Liver (tissue), 3 donors: ENCODE measurements around the gene ADAM8.

Experiments used
- ATF3 ChIP-seq: IDR thresholded peaks from 2 replicates; pipeline ENCODE4 v1.6.1; 2016; ENCODE audit warnings: antibody characterized with exemption
- GABPA ChIP-seq, 2 donors: IDR thresholded peaks in 1 of 2; conservative IDR thresholded peaks in 1 of 2; 2 replicates each; pipeline ENCODE4 v1.6.1; 2016; ENCODE audit warnings: antibody characterized with exemption in 2 of 2, mild to moderate bottlenecking in 1 of 2, moderate library complexity in 1 of 2
- JUND ChIP-seq, 2 donors: IDR thresholded peaks; 2 replicates each; pipeline ENCODE4 v1.6.1; 2016; ENCODE audit warnings: antibody characterized with exemption in 2 of 2
- NR2F2 ChIP-seq: IDR thresholded peaks from 2 replicates; pipeline ENCODE4 v1.6.1; 2016; ENCODE audit warnings: antibody characterized with exemption
- RAD21 ChIP-seq, 2 donors: IDR thresholded peaks; 2 replicates each; pipeline ENCODE4 v1.6.1; 2016; ENCODE audit warnings: antibody characterized with exemption in 2 of 2, mild to moderate bottlenecking in 2 of 2
- RXRA ChIP-seq, 2 donors: IDR thresholded peaks; 2 replicates each; pipeline ENCODE4 v1.6.1; 2017 to 2018; ENCODE audit warnings: antibody characterized with exemption in 2 of 2, mild to moderate bottlenecking in 1 of 2
- SP1 ChIP-seq: IDR thresholded peaks from 2 replicates; pipeline ENCODE4 v1.6.1; 2018; ENCODE audit warnings: antibody characterized with exemption, mild to moderate bottlenecking
- TAF1 ChIP-seq: conservative IDR thresholded peaks from 2 replicates; pipeline ENCODE4 v1.6.1; 2016; ENCODE audit warnings: antibody characterized with exemption, mild to moderate bottlenecking
- YY1 ChIP-seq: IDR thresholded peaks from 2 replicates; pipeline ENCODE4 v1.6.1; 2016; ENCODE audit warnings: antibody characterized with exemption, mild to moderate bottlenecking
- TF ChIP-seq, protein P1 (sequence below): IDR thresholded peaks from 2 replicates; pipeline ENCODE4 v1.6.1; 2016; ENCODE audit warnings: antibody characterized with exemption
- TF ChIP-seq, protein P2 (sequence below): fragments of 150-350 bp; IDR thresholded peaks from 2 replicates; pipeline ENCODE4 v1.5.1; 2017; ENCODE audit warnings: improper control_type of control experiment, low read depth, low read length; ENCODE audit not compliant: missing input control
- TF ChIP-seq, protein P3 (sequence below): IDR thresholded peaks from 2 replicates; pipeline ENCODE4 v1.6.1; 2016; ENCODE audit warnings: antibody characterized with exemption, mild to moderate bottlenecking
- donor health status: healthy.
- donor health status: healthy.

DNA sequence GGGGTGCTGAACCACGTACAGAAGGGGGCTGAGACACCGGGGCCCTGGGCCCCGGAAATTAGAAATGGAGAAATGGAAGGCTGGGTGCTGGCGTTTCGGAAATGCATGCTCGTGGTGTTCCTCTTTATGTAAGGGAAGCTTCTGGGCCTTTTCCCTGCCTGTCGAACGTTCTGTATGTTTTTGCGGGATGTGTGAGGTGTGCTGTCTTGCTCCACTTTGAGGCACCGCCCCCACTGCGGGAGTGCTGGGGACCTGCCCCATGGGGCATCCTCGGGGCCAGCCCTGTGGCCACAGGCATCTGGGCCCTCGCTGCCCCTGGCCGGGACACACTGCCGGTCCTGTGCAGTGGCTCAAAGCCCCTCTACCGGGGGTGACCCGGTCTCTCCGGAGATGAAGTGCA is 40.7 kb downstream of the ADAM8 start:
- TF ChIP-seq, protein P1, sequence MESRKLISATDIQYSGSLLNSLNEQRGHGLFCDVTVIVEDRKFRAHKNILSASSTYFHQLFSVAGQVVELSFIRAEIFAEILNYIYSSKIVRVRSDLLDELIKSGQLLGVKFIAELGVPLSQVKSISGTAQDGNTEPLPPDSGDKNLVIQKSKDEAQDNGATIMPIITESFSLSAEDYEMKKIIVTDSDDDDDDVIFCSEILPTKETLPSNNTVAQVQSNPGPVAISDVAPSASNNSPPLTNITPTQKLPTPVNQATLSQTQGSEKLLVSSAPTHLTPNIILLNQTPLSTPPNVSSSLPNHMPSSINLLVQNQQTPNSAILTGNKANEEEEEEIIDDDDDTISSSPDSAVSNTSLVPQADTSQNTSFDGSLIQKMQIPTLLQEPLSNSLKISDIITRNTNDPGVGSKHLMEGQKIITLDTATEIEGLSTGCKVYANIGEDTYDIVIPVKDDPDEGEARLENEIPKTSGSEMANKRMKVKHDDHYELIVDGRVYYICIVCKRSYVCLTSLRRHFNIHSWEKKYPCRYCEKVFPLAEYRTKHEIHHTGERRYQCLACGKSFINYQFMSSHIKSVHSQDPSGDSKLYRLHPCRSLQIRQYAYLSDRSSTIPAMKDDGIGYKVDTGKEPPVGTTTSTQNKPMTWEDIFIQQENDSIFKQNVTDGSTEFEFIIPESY = no peak
- TF ChIP-seq GABPA (IDR thresholded peaks at IDR 0.05 in 1 of 2, conservative IDR thresholded peaks at IDR 0.05 in 1 of 2) = no peak
- no peak for TF ChIP-seq NR2F2
- TF ChIP-seq, protein P2, sequence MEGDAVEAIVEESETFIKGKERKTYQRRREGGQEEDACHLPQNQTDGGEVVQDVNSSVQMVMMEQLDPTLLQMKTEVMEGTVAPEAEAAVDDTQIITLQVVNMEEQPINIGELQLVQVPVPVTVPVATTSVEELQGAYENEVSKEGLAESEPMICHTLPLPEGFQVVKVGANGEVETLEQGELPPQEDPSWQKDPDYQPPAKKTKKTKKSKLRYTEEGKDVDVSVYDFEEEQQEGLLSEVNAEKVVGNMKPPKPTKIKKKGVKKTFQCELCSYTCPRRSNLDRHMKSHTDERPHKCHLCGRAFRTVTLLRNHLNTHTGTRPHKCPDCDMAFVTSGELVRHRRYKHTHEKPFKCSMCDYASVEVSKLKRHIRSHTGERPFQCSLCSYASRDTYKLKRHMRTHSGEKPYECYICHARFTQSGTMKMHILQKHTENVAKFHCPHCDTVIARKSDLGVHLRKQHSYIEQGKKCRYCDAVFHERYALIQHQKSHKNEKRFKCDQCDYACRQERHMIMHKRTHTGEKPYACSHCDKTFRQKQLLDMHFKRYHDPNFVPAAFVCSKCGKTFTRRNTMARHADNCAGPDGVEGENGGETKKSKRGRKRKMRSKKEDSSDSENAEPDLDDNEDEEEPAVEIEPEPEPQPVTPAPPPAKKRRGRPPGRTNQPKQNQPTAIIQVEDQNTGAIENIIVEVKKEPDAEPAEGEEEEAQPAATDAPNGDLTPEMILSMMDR = no peak
- TF ChIP-seq JUND (IDR thresholded peaks at IDR 0.05) = no peak
- no peak for TF ChIP-seq RXRA (IDR thresholded peaks at IDR 0.05)
- TF ChIP-seq SP1 = no peak
- TF ChIP-seq RAD21 (IDR thresholded peaks at IDR 0.05) = no peak
- no peak for TF ChIP-seq TAF1
- TF ChIP-seq, protein P3, sequence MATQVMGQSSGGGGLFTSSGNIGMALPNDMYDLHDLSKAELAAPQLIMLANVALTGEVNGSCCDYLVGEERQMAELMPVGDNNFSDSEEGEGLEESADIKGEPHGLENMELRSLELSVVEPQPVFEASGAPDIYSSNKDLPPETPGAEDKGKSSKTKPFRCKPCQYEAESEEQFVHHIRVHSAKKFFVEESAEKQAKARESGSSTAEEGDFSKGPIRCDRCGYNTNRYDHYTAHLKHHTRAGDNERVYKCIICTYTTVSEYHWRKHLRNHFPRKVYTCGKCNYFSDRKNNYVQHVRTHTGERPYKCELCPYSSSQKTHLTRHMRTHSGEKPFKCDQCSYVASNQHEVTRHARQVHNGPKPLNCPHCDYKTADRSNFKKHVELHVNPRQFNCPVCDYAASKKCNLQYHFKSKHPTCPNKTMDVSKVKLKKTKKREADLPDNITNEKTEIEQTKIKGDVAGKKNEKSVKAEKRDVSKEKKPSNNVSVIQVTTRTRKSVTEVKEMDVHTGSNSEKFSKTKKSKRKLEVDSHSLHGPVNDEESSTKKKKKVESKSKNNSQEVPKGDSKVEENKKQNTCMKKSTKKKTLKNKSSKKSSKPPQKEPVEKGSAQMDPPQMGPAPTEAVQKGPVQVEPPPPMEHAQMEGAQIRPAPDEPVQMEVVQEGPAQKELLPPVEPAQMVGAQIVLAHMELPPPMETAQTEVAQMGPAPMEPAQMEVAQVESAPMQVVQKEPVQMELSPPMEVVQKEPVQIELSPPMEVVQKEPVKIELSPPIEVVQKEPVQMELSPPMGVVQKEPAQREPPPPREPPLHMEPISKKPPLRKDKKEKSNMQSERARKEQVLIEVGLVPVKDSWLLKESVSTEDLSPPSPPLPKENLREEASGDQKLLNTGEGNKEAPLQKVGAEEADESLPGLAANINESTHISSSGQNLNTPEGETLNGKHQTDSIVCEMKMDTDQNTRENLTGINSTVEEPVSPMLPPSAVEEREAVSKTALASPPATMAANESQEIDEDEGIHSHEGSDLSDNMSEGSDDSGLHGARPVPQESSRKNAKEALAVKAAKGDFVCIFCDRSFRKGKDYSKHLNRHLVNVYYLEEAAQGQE = no peak
- TF ChIP-seq YY1 = no peak
- no peak for TF ChIP-seq ATF3
